DMS79 treated with DMSO at 0.1 percent for 48 hours (cell line): Measurements from ENCODE around the gene CENPF.
A peak's percentile ranks its signal among the peaks of the same experiment; 100 is the strongest.
"Not testable (repeated sequence)": the region's sequence is repeated elsewhere in the genome, so short reads cannot be mapped to it uniquely, and the experiment has no call there.

ENCODE experiments used
- DNase-seq: peaks from one replicate; lab custom pipeline; 2025; lab: John Stamatoyannopoulos, UW

The CENPF gene, protein sequence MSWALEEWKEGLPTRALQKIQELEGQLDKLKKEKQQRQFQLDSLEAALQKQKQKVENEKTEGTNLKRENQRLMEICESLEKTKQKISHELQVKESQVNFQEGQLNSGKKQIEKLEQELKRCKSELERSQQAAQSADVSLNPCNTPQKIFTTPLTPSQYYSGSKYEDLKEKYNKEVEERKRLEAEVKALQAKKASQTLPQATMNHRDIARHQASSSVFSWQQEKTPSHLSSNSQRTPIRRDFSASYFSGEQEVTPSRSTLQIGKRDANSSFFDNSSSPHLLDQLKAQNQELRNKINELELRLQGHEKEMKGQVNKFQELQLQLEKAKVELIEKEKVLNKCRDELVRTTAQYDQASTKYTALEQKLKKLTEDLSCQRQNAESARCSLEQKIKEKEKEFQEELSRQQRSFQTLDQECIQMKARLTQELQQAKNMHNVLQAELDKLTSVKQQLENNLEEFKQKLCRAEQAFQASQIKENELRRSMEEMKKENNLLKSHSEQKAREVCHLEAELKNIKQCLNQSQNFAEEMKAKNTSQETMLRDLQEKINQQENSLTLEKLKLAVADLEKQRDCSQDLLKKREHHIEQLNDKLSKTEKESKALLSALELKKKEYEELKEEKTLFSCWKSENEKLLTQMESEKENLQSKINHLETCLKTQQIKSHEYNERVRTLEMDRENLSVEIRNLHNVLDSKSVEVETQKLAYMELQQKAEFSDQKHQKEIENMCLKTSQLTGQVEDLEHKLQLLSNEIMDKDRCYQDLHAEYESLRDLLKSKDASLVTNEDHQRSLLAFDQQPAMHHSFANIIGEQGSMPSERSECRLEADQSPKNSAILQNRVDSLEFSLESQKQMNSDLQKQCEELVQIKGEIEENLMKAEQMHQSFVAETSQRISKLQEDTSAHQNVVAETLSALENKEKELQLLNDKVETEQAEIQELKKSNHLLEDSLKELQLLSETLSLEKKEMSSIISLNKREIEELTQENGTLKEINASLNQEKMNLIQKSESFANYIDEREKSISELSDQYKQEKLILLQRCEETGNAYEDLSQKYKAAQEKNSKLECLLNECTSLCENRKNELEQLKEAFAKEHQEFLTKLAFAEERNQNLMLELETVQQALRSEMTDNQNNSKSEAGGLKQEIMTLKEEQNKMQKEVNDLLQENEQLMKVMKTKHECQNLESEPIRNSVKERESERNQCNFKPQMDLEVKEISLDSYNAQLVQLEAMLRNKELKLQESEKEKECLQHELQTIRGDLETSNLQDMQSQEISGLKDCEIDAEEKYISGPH (N-terminal part only)

DNA sequence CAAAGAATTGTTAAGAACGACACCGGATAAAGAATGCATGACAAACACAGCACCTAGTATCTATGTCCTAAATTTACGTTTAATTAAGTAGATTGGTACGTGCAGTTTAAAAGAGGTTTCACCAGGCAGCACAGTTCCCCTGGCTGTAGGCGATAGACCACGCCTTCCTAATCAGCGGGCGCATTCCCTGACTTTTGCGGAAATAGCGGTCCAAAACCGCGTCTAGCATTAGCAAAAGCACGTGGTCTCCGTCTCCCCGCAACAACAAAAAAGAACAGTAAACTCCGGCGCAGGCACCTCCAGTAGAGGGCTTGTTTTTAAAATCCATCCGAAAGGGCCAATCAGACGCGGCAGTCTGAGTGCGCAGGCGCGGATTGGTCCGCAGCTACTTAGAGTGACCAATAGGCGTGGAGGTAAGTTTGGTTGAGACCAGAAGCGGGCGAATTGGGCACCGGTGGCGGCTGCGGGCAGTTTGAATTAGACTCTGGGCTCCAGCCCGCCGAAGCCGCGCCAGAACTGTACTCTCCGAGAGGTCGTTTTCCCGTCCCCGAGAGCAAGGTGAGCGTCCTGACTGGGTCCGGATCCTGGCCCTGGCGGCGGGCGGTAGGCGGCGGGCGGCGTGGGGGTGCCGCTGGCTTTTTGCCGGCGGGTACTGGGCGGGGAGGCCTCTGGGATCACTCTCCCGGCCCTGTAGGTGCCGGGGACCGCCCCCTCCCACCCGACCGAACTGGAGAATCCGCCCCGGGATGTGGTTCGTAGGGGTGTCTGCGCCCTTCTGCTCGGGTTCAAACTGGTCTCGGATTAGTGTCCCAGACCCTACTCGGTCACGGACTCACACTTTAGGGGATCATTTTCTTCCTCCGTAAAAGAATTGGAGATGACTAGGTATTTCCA is at the start of gene CENPF:
CENPF (plus strand) TSS at position 432 of the 894 bp plus-strand sequence. CDS start 10,560 bp downstream, outside the sequence.
- DNase-seq: peak; percentile 97

DNA sequence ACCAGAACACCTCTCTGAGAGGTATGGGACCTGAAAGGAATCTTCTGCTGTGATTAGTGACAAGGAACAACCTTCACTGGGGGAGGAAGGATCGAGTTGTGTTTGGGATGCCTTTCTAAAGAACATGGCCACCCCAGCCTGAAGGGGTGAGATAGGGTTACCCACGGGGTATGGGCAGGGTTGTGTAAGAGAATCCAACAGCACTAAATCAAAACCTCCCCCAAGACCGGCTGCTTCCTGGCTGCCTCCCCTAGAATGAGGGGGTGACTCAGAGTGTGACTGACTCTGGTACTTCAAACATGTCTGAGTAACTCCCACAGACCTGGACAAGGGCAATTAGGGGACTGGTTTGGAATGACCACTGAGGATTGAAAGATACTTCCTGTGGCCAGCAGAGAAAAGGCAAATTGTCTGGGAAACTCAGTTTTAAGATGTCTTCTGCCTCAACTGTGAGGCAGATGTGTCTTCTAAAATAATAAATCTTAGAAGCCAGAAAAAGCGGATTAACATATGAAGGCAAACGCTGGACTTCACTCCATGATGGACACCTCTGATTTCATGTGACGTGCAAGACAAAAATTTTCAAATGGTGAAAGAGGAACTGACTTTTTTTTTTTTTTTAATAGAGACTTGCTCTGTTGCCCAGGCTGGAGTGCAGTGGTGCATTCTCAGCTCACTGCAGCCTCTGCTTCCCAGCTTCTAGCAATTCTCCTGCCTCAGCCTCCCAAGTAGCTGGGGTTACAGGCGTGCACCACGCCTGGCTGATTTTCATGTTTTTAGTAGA is 44.9 kb upstream of the CENPF start:
- DNase-seq: no peak

DNA sequence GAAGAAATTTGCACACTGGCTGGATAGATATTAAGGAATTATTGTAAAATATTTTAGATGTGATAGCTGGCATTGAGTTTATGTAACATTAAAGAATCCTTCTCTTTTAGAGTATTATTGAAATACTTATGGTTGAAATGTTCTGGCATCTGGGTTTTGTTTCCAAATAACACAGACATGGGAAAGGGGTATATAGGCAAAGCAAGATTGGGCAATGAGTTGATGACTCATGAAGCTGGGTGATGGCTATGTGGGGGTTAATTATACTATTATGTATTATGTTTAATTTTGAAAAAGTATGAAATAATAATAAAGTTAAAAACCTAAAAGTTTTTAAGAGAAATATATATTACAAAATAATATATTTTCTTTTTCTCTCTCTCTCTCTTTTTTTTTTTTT is 39.1 kb upstream of the CENPF start:
- no peak for DNase-seq

DNA sequence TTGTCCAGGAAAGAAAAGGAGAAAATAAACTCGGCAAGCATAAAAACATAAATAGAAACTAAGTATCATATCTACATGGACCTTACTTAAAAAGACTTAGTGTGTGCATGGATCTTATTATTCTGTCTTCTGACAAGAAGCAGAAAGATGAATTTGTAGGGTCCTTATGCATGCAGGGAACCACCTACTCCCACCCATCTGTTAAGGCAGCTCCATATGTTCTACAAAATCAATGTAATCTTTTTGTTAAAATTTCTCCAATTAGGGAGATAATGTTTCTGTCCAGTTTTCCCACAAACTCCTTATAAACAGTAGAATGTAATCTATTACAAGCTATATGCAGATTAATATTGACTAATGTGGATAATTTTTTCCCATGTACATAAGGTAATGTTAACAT is 37.7 kb upstream of the CENPF start:
- no peak for DNase-seq

DNA sequence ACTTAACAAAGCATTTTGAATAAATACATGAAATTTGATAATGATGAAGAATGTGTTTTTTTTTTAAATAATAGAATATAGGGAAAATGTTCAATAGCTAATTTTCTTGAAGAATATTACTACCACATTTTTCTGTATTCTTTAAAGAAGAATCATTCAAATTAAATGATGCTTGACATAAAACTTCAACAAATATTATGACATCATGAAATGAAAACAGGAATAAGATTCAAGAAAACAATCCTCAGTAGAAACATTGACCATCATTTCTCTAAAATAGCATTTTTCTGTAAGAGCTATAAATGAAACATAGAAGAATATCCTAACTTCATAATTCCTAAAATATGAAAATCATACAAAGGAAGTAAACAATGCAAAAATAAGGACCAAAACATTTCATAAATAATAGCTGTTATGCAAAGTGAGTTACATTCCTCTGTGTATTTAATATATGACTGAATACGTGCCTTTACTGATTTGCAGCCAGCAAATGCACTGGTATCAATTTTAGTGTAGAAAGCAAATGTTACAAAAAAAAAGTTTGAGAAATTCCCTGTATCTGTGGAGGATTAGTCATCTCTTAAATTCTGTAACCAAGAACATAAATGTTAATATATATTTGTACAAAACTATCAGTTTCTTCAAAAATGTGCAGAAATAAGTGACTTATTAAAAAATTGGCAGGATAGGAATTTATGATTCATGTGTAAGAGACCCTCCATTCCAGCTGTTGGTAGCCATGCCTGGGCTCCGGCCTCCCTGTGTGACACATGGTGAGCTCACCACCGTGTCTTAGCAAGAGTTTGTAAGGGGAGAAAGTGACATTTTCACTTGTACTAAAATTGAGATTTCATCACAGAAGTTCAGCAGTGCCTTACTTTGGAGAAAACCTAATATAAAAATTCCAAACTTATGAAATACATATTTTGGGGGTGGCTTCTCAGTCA is 36.6 kb upstream of the CENPF start:
- no peak for DNase-seq

DNA sequence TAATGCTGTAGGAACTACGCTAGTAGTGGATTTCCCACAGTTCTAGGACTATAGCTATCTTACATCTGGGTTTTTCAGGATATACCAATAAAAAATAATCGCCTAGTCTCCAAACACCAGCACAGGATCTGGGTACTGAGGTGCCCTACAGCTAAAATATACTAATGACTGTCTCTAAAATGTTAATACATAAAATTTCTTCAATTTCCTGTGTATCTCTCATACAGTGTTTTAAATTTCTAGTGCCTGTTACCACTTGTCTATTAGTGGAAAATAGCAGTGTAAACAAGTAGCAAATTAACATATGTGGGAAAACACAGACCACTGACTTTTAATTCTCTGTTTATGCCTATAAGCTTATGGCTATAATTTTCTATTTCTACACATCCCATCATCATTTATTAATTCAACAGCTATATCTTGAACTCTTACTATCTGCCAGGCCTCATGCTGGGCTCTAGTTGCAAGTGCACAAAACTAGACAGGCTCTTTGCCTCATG is 35.5 kb upstream of the CENPF start:
- no peak for DNase-seq

DNA sequence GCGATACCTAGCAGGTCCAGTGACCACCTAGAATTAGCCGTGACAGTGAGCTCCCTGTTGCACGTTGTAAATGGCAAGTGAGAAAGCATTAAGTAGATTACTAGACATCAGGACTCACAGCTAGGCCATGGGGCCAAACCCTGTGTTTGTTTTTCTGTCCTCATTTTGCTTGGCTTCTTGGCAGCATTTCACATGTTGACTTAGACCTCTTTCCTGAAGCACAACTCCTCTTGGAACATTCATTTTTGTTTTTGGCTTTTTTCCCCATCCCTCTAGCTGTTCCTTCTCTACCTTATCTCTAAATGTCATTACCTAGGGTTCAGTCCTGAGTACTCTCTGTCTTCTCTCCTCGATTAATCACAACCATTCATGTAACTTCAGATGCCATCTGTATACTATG is 34.7 kb upstream of the CENPF start:
- DNase-seq: no peak

DNA sequence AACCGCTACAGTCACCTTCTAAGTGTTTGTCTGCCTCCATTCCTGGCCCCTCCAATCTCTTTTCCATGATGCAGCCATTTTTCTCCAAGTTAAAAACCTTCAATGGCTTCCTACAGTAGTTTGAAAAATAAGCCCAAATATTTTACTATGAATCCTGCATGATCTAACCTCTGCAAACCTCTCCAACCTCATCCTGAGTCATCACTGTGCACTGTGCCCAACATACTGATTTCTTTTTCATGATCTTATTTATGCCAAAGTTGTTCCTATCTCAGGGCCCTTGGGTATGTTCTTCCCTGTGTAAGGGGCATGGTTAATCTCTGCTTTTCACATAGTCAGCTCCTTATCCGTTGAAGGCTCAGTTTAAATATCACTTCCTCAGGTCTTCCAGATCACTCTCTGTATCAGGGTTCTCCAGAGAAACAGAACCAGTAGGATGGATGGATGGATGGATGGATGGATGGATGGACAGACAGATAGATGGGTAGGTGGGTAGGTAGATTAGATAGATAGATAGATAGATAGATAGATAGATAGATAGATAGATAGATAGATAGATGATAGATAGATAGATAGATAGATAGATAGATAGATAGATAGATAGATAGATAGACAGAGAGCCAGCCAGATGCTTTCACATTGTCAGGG is 33.5 kb upstream of the CENPF start:
- DNase-seq: no peak

DNA sequence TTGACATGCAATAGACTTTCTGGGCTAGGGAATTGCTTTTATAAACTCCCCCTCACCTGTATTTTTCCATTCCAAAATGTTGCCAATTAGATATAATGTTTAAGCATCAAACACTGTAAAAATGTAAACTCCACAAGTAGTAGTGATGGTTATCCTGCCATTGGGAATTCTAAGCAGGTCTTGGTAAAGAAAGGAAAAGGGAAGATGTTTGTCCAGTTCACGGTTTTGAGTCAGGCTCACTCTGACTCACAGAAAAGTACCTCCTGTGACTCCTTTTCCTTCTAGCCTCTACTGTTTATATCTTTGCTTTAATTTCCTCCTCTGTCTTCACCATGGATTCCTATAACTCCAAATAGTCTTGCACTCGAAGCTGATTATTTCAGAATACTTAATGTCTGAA is 32.6 kb upstream of the CENPF start:
- no peak for DNase-seq

DNA sequence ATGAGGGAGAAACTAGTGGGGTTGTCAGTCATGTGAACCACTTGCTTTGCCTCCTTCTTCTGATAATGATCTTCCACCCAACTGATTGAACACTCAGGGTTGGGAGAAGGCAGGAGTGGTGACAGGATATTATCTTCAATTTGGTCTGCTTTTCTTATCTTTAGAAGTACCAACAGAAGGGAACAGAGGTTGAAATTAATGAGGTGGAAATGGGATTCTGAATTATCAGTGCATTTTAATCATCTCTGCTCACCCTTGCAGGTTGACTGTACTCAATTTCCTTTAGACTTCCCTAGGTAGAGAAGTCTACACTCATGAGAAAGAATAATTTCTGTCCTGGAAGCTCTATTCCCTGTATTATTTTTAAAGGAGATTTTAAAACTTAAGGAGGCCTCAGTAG is 31.7 kb upstream of the CENPF start:
- DNase-seq: no peak

DNA sequence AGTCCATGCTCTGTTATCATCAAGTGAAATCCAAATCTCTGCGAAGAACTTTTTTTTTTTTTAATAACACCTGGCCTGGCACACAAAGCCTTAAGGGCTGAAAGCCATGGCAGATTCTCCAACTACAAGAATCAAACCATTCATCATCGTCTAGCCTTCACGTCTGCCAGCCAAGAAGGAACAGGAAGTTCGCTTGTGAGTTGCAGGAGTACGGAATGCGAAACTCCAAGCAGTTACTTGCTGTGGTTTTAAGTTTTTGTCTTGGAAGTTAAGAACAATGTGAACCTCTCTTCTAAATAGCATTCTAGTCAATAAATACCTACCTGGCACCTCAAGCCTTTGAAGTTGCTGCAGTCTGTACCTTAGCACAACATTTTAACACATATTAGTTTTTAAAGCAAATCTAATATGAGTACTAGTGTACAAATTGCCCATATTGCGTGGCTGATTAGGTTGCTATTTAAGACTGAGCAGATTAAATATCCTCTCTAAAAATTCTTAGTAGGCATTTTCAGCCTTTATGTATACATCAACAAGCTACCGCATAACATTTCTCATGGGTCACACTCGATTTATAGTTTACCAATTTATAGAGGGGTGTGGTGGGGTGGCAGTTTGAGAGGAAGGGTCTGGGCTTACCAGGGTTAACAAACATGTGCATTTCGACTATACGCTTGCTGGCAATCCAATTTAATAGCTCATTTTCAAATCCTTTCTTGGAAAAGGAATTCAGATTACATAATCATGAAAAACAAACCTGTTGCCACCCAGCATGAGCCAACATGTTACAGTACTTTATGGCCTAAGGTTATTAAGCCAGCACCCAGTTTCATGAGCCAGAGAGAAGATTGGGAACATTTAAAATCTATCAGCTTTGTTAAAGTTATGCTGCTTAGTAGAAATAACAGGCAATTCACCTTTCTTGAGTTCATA is 29.3 kb upstream of the CENPF start:
- DNase-seq: no peak

DNA sequence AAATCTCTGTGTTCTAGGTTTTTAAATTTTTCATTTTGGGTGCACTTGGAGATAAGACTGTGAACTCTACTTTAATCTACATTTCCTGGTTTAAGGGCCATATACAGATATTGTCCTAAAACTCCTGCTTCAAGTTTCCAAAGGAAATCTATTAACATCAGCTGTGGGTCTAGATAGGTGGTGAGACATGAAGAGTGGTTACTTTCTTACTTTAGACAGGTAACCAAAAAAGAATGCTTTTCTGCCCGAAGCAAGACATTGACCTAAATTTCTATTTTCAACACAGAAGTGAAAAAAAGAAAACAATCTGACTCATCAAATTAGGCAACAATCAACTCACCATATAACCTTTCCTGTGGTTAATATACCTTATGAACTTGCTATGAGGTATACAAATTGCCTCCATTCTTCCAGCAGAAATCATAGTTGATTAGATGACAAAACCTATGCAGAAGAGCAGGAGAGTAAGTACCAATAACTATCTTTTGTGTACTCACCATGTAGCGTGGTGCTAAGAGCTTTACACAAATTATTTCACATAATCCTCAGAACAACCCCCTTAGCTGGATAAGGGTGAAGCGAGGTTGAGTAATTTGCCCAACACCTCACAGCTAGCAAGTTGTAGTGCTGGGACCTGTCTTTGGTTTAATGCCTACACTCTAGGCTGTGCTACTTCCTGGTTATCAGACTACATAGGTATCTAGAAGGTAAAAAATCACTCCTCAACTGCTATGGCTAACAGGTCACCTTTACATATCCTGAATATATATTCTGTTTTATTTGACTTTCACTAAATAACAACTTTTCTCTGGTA is 28.2 kb upstream of the CENPF start:
- no peak for DNase-seq

DNA sequence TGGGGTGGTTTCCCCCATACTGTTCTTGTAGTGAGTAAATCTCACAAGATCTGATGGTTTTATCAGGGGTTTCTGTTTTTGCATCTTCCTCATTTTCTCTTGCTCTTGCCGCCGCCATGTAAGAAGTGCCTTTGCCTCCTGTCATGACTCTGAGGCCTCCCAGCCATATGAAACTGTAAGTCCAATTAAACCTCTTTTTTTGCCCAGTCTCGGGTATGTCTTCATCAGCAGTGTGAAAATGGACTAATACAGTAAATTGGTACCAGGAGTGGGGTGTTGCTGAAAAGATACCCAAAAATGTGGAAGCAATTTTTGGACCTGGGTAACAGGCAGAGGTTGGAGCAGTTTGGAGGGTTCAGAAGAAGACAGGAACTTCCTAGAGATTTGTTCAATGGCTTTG is 26.9 kb upstream of the CENPF start:
- not testable (repeated sequence) for DNase-seq

DNA sequence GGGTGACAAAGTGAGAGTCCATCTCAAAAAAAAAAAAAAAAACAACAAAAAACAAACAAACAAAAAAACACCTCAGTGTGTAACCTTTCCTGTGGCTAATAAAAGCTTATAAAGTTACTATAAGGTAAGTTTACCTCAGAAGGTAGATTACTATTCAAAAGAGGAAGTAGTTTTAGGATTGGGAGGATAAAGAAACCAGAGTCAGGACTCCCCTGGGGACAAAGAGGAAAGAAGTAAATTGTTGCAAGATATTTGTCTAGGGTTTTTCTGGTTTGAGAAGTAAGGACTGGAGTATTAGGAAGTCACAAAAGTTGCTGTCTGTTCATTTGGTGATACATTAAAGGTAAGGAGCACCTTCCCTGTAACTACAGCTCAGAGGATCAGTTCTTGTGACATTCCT is 23.8 kb upstream of the CENPF start:
- DNase-seq: no peak

DNA sequence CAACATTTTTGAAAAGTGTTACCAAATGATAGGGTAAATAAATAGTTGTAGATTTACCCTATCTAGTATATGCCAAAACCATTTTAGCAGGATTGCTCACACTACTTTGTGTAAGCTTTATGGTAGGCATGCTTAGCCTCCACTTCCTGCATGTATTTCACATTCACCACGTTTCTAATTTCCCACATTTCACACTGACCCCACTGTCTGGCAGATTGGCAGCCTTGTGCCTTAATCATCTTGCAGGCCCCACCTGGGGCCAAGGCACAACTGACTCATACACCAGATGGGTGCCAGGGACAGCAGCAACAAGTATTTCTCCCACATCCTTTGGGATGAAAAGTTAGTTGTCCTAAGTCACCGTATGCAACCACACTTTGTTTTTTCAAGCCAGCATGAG is 21.2 kb upstream of the CENPF start:
- DNase-seq: no peak

DNA sequence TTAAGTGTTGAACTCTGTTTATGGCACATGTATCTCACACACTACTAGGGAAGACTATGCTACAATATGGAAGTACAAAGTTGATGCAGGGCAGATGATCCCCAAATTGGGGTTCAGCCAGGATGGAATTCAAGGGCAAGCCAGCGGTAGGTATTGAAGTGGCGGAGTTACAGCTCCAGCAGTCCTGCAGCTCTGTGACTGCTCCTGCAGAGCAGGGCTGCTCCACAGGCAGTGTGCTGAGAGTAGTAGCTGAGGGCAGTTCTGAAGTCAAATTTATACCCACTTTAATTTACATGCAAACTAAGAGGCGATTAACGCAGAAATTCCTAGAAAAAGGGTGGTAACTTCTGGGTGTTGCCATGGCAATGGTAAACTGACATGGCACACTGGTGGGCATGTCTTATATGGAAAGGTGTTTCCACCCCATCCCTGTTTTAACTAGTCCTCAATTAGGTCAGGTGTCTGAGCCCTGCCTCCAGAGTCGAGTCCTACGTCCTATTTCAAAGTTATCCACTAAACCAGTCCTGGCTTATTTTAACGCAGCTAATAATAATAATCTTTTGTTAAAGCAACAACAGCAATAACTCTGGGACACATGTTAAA is 20.6 kb upstream of the CENPF start:
- DNase-seq: no peak
